Fibroblast of upper back skin (primary cell): Measurements from ENCODE around the gene CCNA2.
A peak's percentile ranks its signal among the peaks of the same experiment; 100 is the strongest.

Source experiments
- DNase-seq: peaks from one replicate; pipeline ENCODE4 v3.0.0-alpha.2; 2013

CCNA2 gene

GRCh38 chr4:121800961-121801714 is 22.5 kb downstream of the CCNA2 start, which contains the start of gene EXOSC9:
Gene EXOSC9, plus strand, starts transcription at chr4:121801323. Its CDS starts 102 bp downstream, at chr4:121801425.
- peak; percentile 95 for DNase-seq

GRCh38 chr4:121800638-121800960 is 23.1 kb downstream of the CCNA2 start:
- no peak for DNase-seq

GRCh38 chr4:121799867-121800501 is 23.7 kb downstream of the CCNA2 start:
- no peak for DNase-seq

GRCh38 chr4:121799208-121799823 is 24.4 kb downstream of the CCNA2 start:
- DNase-seq = no peak

- peak; percentile 45 for DNase-seq
These were observed 27.4 kb downstream of the CCNA2 start for GRCh38 chr4:121796283-121796682.

- peak; percentile 50 for DNase-seq
These were observed 29.0 kb downstream of the CCNA2 start for GRCh38 chr4:121794505-121795188.

- DNase-seq = no peak
These were observed 30.7 kb downstream of the CCNA2 start for GRCh38 chr4:121792966-121793365.

- peak; percentile 93 for DNase-seq
These were observed 32.2 kb downstream of the CCNA2 start for GRCh38 chr4:121791481-121791880.

- no peak for DNase-seq
These were observed 32.7 kb downstream of the CCNA2 start for GRCh38 chr4:121790976-121791375.

GRCh38 chr4:121789960-121790829 is 33.5 kb downstream of the CCNA2 start:
- peak; percentile 93 for DNase-seq

GRCh38 chr4:121789455-121789854 is 34.2 kb downstream of the CCNA2 start:
- peak; percentile 77 for DNase-seq

GRCh38 chr4:121788896-121789295 is 34.8 kb downstream of the CCNA2 start:
- DNase-seq = no peak

GRCh38 chr4:121786221-121786620 is 37.5 kb downstream of the CCNA2 start:
- DNase-seq = no peak

GRCh38 chr4:121785479-121785878 is 38.2 kb downstream of the CCNA2 start:
- peak; percentile 40 for DNase-seq

GRCh38 chr4:121784975-121785374 is 38.7 kb downstream of the CCNA2 start:
- peak; percentile 99 for DNase-seq

- peak; percentile 39 for DNase-seq
These were observed 39.3 kb downstream of the CCNA2 start for GRCh38 chr4:121784401-121784800.

GRCh38 chr4:121783210-121783609 is 40.5 kb downstream of the CCNA2 start:
- no peak for DNase-seq

- DNase-seq = peak; percentile 62
These were observed 44.6 kb downstream of the CCNA2 start for GRCh38 chr4:121778991-121779628.

GRCh38 chr4:121777625-121778024 is 46.1 kb downstream of the CCNA2 start:
- DNase-seq = no peak

GRCh38 chr4:121776610-121777401 is 46.9 kb downstream of the CCNA2 start:
- no peak for DNase-seq

GRCh38 chr4:121773883-121774282 is 49.8 kb downstream of the CCNA2 start:
- DNase-seq = no peak
